GM12878 (cell line): ENCODE results near the gene KLHL7.

Experiments used
- CEBPB ChIP-seq, 2 experiments: fragments of 150-350 bp in 1 of 2; IDR thresholded peaks; 2 replicates each; pipeline ENCODE4 v1.6.1; 2012 to 2014; ENCODE audit warnings: low read depth in 2 of 2, low read length in 2 of 2, borderline replicate concordance in 1 of 2, inconsistent platforms in 1 of 2
- CHD4 ChIP-seq: fragments of 200-600 bp; sonication (generic); IDR thresholded peaks from 2 replicates; pipeline ENCODE4 v1.6.1; 2016; ENCODE audit warnings: mild to moderate bottlenecking
- SIN3A ChIP-seq: IDR thresholded peaks from 2 replicates; pipeline ENCODE4 v1.6.1; 2012; ENCODE audit warnings: low read depth, low read length, improper control_type of control experiment
- ZNF24 ChIP-seq: fragments of 450-650 bp; IDR thresholded peaks from 2 replicates; pipeline ENCODE4 v1.6.1; 2017; ENCODE audit warnings: antibody characterized with exemption, mild to moderate bottlenecking
- TF ChIP-seq, protein P1 (sequence below), 3 experiments: IDR thresholded peaks in 2 of 3; conservative IDR thresholded peaks in 1 of 3; 2 replicates each; pipeline ENCODE4 v1.5.1; 2011; ENCODE audit warnings: low read depth in 3 of 3, low read length in 3 of 3, mild to moderate bottlenecking in 3 of 3, control low read depth in 2 of 3, moderate library complexity in 2 of 3, inconsistent platforms in 1 of 3, mixed read lengths in 1 of 3; ENCODE audit not compliant: control insufficient read depth in 2 of 3, insufficient read depth in 1 of 3; ENCODE audit errors: extremely low read depth in 1 of 3
- TF ChIP-seq, protein P2 (sequence below): IDR thresholded peaks from 2 replicates; pipeline ENCODE4 v1.6.1; 2012; ENCODE audit warnings: low read depth, low read length, improper control_type of control experiment
- TF ChIP-seq, protein P3 (sequence below): IDR thresholded peaks from 2 replicates; pipeline ENCODE4 v1.6.1; 2012; ENCODE audit warnings: mild to moderate bottlenecking, low read depth, low read length

DNA sequence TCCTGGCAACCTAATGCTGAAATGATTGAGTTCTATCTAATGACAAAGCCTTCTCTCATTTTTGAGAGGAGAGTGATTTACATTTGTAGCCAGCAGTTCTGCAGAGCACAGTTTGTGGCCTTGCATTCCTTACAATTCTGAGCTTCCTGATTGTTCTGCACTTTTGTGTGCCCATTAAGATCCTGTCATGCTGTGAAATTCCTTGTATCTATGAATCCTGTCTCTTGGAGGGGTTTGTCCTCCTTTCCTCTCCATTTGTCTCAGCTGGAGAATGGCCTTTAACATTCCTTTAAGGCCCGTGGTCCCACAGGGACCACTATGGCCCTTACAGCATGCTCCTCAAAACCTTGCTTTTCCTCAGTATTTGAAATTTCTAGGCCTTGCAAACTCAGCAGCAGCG lies 10.4 kb downstream of the KLHL7 start:
- TF ChIP-seq, protein P1, sequence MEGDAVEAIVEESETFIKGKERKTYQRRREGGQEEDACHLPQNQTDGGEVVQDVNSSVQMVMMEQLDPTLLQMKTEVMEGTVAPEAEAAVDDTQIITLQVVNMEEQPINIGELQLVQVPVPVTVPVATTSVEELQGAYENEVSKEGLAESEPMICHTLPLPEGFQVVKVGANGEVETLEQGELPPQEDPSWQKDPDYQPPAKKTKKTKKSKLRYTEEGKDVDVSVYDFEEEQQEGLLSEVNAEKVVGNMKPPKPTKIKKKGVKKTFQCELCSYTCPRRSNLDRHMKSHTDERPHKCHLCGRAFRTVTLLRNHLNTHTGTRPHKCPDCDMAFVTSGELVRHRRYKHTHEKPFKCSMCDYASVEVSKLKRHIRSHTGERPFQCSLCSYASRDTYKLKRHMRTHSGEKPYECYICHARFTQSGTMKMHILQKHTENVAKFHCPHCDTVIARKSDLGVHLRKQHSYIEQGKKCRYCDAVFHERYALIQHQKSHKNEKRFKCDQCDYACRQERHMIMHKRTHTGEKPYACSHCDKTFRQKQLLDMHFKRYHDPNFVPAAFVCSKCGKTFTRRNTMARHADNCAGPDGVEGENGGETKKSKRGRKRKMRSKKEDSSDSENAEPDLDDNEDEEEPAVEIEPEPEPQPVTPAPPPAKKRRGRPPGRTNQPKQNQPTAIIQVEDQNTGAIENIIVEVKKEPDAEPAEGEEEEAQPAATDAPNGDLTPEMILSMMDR (IDR thresholded peaks at IDR 0.05 in 2 of 3, conservative IDR thresholded peaks at IDR 0.05 in 1 of 3; ENCODE audit: control insufficient read depth in 2 of 3, extremely low read depth in 1 of 3, insufficient read depth in 1 of 3, low read depth in 3 of 3, low read length in 3 of 3) = no peak
- TF ChIP-seq, protein P2, sequence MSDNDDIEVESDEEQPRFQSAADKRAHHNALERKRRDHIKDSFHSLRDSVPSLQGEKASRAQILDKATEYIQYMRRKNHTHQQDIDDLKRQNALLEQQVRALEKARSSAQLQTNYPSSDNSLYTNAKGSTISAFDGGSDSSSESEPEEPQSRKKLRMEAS = no peak
- TF ChIP-seq, protein P3, sequence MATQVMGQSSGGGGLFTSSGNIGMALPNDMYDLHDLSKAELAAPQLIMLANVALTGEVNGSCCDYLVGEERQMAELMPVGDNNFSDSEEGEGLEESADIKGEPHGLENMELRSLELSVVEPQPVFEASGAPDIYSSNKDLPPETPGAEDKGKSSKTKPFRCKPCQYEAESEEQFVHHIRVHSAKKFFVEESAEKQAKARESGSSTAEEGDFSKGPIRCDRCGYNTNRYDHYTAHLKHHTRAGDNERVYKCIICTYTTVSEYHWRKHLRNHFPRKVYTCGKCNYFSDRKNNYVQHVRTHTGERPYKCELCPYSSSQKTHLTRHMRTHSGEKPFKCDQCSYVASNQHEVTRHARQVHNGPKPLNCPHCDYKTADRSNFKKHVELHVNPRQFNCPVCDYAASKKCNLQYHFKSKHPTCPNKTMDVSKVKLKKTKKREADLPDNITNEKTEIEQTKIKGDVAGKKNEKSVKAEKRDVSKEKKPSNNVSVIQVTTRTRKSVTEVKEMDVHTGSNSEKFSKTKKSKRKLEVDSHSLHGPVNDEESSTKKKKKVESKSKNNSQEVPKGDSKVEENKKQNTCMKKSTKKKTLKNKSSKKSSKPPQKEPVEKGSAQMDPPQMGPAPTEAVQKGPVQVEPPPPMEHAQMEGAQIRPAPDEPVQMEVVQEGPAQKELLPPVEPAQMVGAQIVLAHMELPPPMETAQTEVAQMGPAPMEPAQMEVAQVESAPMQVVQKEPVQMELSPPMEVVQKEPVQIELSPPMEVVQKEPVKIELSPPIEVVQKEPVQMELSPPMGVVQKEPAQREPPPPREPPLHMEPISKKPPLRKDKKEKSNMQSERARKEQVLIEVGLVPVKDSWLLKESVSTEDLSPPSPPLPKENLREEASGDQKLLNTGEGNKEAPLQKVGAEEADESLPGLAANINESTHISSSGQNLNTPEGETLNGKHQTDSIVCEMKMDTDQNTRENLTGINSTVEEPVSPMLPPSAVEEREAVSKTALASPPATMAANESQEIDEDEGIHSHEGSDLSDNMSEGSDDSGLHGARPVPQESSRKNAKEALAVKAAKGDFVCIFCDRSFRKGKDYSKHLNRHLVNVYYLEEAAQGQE = no peak
- TF ChIP-seq SIN3A (no peak), CEBPB (IDR thresholded peaks at IDR 0.05; ENCODE audit: borderline replicate concordance in 1 of 2, low read depth in 2 of 2, low read length in 2 of 2) (no peak), ZNF24 (no peak), CHD4 (no peak)
